Adrenal gland (tissue), 12 donors: ENCODE measurements around the gene KDM6B. TPM values are rescaled to one million over a fixed set of nuclear protein-coding genes. Genes with fewer than 3 reads are reported as not detected.

Experiments
- DNase-seq, 7 donors: peaks; one replicate each; pipeline ENCODE4 v3.0.0-alpha.2; 2019 to 2020
- H3K27ac ChIP-seq, 5 donors: fragments of 200-600 bp; sonication (generic) in 4 of 5; 1 replicate in 3 of 5; 2 replicates in 2 of 5; pipeline versions ENCODE4 v1.5.1 to v1.8.0; 2016 to 2020; ENCODE audit warnings: mild to moderate bottlenecking in 1 of 5
- H3K27me3 ChIP-seq: fragments of 200-600 bp; 2 replicates; pipeline ENCODE4 v1.8.0; 2021
- H3K36me3 ChIP-seq, 2 donors: fragments of 200-600 bp; replicated peaks in 1 of 2; 1 replicate in 1 of 2; 2 replicates in 1 of 2; pipeline versions ENCODE4 v1.5.1 to v1.8.0; 2018 to 2022
- H3K4me1 ChIP-seq, 2 donors: fragments of 200-600 bp; replicated peaks in 1 of 2; 1 replicate in 1 of 2; 2 replicates in 1 of 2; pipeline versions ENCODE4 v1.5.1 to v1.8.0; 2018 to 2021
- H3K4me3 ChIP-seq, 4 donors: fragments of 200-600 bp; sonication (generic) in 3 of 4; one replicate each; pipeline ENCODE4 v1.5.1; 2016 to 2018
- H3K9me3 ChIP-seq, 3 donors: fragments of 200-600 bp; sonication (generic) in 1 of 3; replicated peaks in 1 of 3; 1 replicate in 2 of 3; 2 replicates in 1 of 3; pipeline versions ENCODE4 v1.5.1 to v1.8.0; 2016 to 2021
- CTCF ChIP-seq, 6 experiments: fragments of 450-650 bp in 4 of 6; fragments of 200-600 bp in 2 of 6; sonication (generic) in 1 of 6; IDR thresholded peaks; 1 replicate in 5 of 6; 2 replicates in 1 of 6; pipeline versions ENCODE4 v1.5.1 to v1.8.0; 2016 to 2021; ENCODE audit warnings: antibody characterized with exemption in 6 of 6, mild to moderate bottlenecking in 2 of 6, moderate library complexity in 1 of 6
- POLR2A ChIP-seq, 2 donors: fragments of 450-650 bp; IDR thresholded peaks; one replicate each; pipeline ENCODE4 v1.6.1; 2017; ENCODE audit warnings: antibody characterized with exemption in 2 of 2, mild to moderate bottlenecking in 2 of 2, moderate library complexity in 1 of 2
- WGBS, 4 donors: extraction: QIAGEN DNeasy Blood & Tissue Kit in 2 of 4; methylation state at CpG; one replicate each; pipeline versions ENCODE4 v1.1.5 to v1.1.7; 2013 to 2017; 5-methylcytosine and 5-hydroxymethylcytosine counted together
- intact Hi-C, 2 donors: fragments of 100-400 bp; cut with DNase I; formaldehyde crosslinking; loops; one replicate each; pipeline versions ENCODE4 v1.14.1 to v1.15.0; 2022 to 2023
- polyA plus RNA-seq, 3 donors: library from polyadenylated mRNA; stranded (reverse); fragments of 200-250 nt in 2 of 3; fragments of 350-450 nt in 1 of 3; fragmentation: Illumina TruSeq in 1 of 3; extraction: RNeasy Lipid Tissue Mini Kit (QIAGEN cat#74804) in 1 of 3; gene quantifications; one replicate each; pipeline ENCODE4 v1.2.3, GENCODE V29; 2013 to 2014
- total RNA-seq, 9 donors: library from RNA; depleted of rRNA in 4 of 9; stranded (reverse); fragments of >200 nt in 4 of 9; fragments of 120-200 nt in 1 of 9; fragmentation: NEBNext Ultra II Directional in 1 of 9; extraction: Animal tissue kit (Norgen Biotek cat#: 25700) in 1 of 9; gene quantifications; one replicate each; pipeline versions ENCODE4 v1.1.0 to v1.2.4, GENCODE V29; 2013 to 2023
- donor health status: healthy with polysubstance abuse.
- donor health status: Bipolar disorder and iron deficiency.
- donor health status: DM: yes; HTN: yes; CAD: no.
- donor health status: DM: no; HTN: no; CAD: no.
- donor health status: DM: no; HTN: no; CAD: no.
- donor health status: DM: yes; HTN: yes; CAD: no.

Gene KDM6B
- total and polyA plus RNA-seq, 12 donors, result 2.2 to 35.9 (median 11.2) TPM

- intact Hi-C loops, result no loop called here
- 18 to 26% (median 20%) methylated on average over 8 to 12 of the region's 12 CpGs for WGBS, 4 donors
- no peaks in the 10 kb centered on the region for H3K9me3 ChIP-seq
- peak overlapping the region in 4 of 5 donors; percentile 98 to 99 (median 99) for H3K27ac ChIP-seq
- peak; percentile 41 to 66 (median 60) for DNase-seq
- H3K36me3 ChIP-seq, result no peaks in the 10 kb centered on the region
- no peaks in the 10 kb centered on the region for H3K27me3 ChIP-seq
- H3K4me3 ChIP-seq, result peak overlapping the region in 1 of 4 donors; percentile 34
- TF ChIP-seq POLR2A (IDR thresholded peaks at IDR 0.05) (no peak), CTCF (IDR thresholded peaks at IDR 0.05) (no peak)
- H3K4me1 ChIP-seq, result peaks cover 30 to 46% of the 10 kb centered on the region in 2 donors
Measured at GRCh38 chr17:7838090-7839075, 4.4 kb downstream of the KDM6B start.

GRCh38 chr17:7839190-7839875, 5.3 kb downstream of the KDM6B start:
- H3K4me3 ChIP-seq, result no peak overlapping the region
- peak in 2 of 7 donors; percentile 8 to 22 for DNase-seq
- no peaks in the 10 kb centered on the region for H3K36me3 ChIP-seq
- TF ChIP-seq CTCF (IDR thresholded peaks at IDR 0.05), result no peak
- TF ChIP-seq POLR2A (IDR thresholded peaks at IDR 0.05), result no peak
- peak overlapping the region in 3 of 5 donors; percentile 16 to 99 (median 98) for H3K27ac ChIP-seq
- intact Hi-C loops, result no loop called here
- peaks cover 26 to 44% of the 10 kb centered on the region in 2 donors for H3K4me1 ChIP-seq
- WGBS, 4 donors, result 70 to 83% (median 79%) methylated on average over 5 to 6 of the region's 6 CpGs
- H3K9me3 ChIP-seq, result no peaks in the 10 kb centered on the region
- no peaks in the 10 kb centered on the region for H3K27me3 ChIP-seq

- intact Hi-C loops, result no loop called here
- 50 to 72% (median 65%) methylated on average over 2 of the region's 2 CpGs for WGBS, 4 donors
- no peaks in the 10 kb centered on the region for H3K27me3 ChIP-seq
- peak in 2 of 7 donors; percentile 7 to 28 for DNase-seq
- peaks cover 26 to 44% of the 10 kb centered on the region in 2 donors for H3K4me1 ChIP-seq
- TF ChIP-seq CTCF (IDR thresholded peaks at IDR 0.05) (no peak), POLR2A (IDR thresholded peaks at IDR 0.05) (no peak)
- no peaks in the 10 kb centered on the region for H3K36me3 ChIP-seq
- H3K27ac ChIP-seq, result peak overlapping the region in 2 of 5 donors; percentile 3 to 99
- H3K4me3 ChIP-seq, result no peak overlapping the region
- no peaks in the 10 kb centered on the region for H3K9me3 ChIP-seq
Measured at GRCh38 chr17:7839876-7840261, 5.9 kb downstream of the KDM6B start.

- H3K9me3 ChIP-seq, result no peaks in the 10 kb centered on the region
- intact Hi-C loops, result no loop called here
- peaks cover 32 to 50% of the 10 kb centered on the region in 2 donors for H3K4me1 ChIP-seq
- H3K36me3 ChIP-seq, result peaks cover 0 to under 1% of the 10 kb centered on the region in 2 donors
- peak in 1 of 7 donors; percentile 1 for DNase-seq
- H3K27ac ChIP-seq, result peak overlapping the region in 4 of 5 donors; percentile 3 to 99 (median 98)
- no peaks in the 10 kb centered on the region for H3K27me3 ChIP-seq
- TF ChIP-seq CTCF (IDR thresholded peaks at IDR 0.05), result no peak
- 35 to 78% (median 54%) methylated on average over 1 of the region's 1 CpG for WGBS, 4 donors
- H3K4me3 ChIP-seq, result no peak overlapping the region
Measured at GRCh38 chr17:7840441-7840840, 6.4 kb downstream of the KDM6B start.
